ENCODE data around the gene NFIB.

NFIB gene

GRCh38 chr9:14349146-14349446 lies 35.2 kb upstream of the NFIB start:
- Mint-ChIP-seq H3K4me3 (no peak overlapping the region), H3K36me3 (ENCODE audit: insufficient read depth) (no peaks in the 10 kb centered on the region), H3K27me3 (peaks cover 65% of the 10 kb centered on the region), H3K9me3 (no peaks in the 10 kb centered on the region), H3K4me1 (peaks cover 33% of the 10 kb centered on the region), H3K27ac (ENCODE audit: low read depth) (no peak overlapping the region)
- ATAC-seq (replicated peaks; ENCODE audit: extremely low read depth, poor library complexity, severe bottlenecking) (no peak), DNase-seq (ENCODE audit: low spot score in 2 of 2) (no peak)

GRCh38 chr9:14348373-14349145 lies 34.6 kb upstream of the NFIB start:
- H3K4me3 Mint-ChIP-seq, result no peak overlapping the region
- ATAC-seq (replicated peaks; ENCODE audit: extremely low read depth, poor library complexity, severe bottlenecking), result no peak

GRCh38 chr9:14348123-14348372 lies 34.1 kb upstream of the NFIB start:
- Mint-ChIP-seq H3K36me3 (ENCODE audit: insufficient read depth) (no peaks in the 10 kb centered on the region), H3K4me1 (peaks cover 27% of the 10 kb centered on the region), H3K27me3 (peaks cover 55% of the 10 kb centered on the region), H3K9me3 (no peaks in the 10 kb centered on the region), H3K4me3 (no peak overlapping the region), H3K27ac (ENCODE audit: low read depth) (no peak overlapping the region)
- DNase-seq (ENCODE audit: low spot score in 2 of 2) (no peak), ATAC-seq (replicated peaks; ENCODE audit: extremely low read depth, poor library complexity, severe bottlenecking) (no peak)

More at GRCh38 chr9:14348373-14349145, 34.6 kb upstream of the NFIB start:
- no peak overlapping the region for H3K27ac Mint-ChIP-seq (ENCODE audit: low read depth)
- no peaks in the 10 kb centered on the region for H3K9me3 Mint-ChIP-seq
- H3K4me1 Mint-ChIP-seq, result peaks cover 33% of the 10 kb centered on the region
- H3K27me3 Mint-ChIP-seq, result peaks cover 60% of the 10 kb centered on the region
- no peak for DNase-seq (ENCODE audit: low spot score in 2 of 2)
- H3K36me3 Mint-ChIP-seq (ENCODE audit: insufficient read depth), result no peaks in the 10 kb centered on the region

GRCh38 chr9:14347406-14348122 lies 33.6 kb upstream of the NFIB start:
- no peaks in the 10 kb centered on the region for H3K36me3 Mint-ChIP-seq (ENCODE audit: insufficient read depth)
- no peak overlapping the region for H3K27ac Mint-ChIP-seq (ENCODE audit: low read depth)
- no peaks in the 10 kb centered on the region for H3K9me3 Mint-ChIP-seq
- H3K27me3 Mint-ChIP-seq, result peaks cover 50% of the 10 kb centered on the region
- H3K4me3 Mint-ChIP-seq, result no peak overlapping the region
- ATAC-seq (replicated peaks; ENCODE audit: extremely low read depth, poor library complexity, severe bottlenecking) (no peak), DNase-seq (ENCODE audit: low spot score in 2 of 2) (no peak)
- H3K4me1 Mint-ChIP-seq, result peaks cover 23% of the 10 kb centered on the region

- Mint-ChIP-seq H3K4me3 (no peak overlapping the region), H3K9me3 (no peaks in the 10 kb centered on the region), H3K36me3 (ENCODE audit: insufficient read depth) (no peaks in the 10 kb centered on the region), H3K27me3 (peaks cover 46% of the 10 kb centered on the region), H3K4me1 (peaks cover 22% of the 10 kb centered on the region), H3K27ac (ENCODE audit: low read depth) (no peak overlapping the region)
- DNase-seq (ENCODE audit: low spot score in 2 of 2) (no peak), ATAC-seq (replicated peaks; ENCODE audit: extremely low read depth, poor library complexity, severe bottlenecking) (no peak)
These were observed 33.0 kb upstream of the NFIB start for GRCh38 chr9:14346811-14347405.

GRCh38 chr9:14346231-14346791 lies 32.4 kb upstream of the NFIB start:
- ATAC-seq (replicated peaks; ENCODE audit: extremely low read depth, poor library complexity, severe bottlenecking), result no peak
- Mint-ChIP-seq H3K4me3 (no peak overlapping the region), H3K27me3 (peaks cover 40% of the 10 kb centered on the region), H3K9me3 (no peaks in the 10 kb centered on the region), H3K4me1 (peaks cover 22% of the 10 kb centered on the region), H3K36me3 (ENCODE audit: insufficient read depth) (no peaks in the 10 kb centered on the region), H3K27ac (ENCODE audit: low read depth) (no peak overlapping the region)
- no peak for DNase-seq (ENCODE audit: low spot score in 2 of 2)

GRCh38 chr9:14345354-14346230 lies 31.7 kb upstream of the NFIB start:
- no peaks in the 10 kb centered on the region for H3K36me3 Mint-ChIP-seq (ENCODE audit: insufficient read depth)
- no peak for ATAC-seq (replicated peaks; ENCODE audit: extremely low read depth, poor library complexity, severe bottlenecking)
- no peak overlapping the region for H3K27ac Mint-ChIP-seq (ENCODE audit: low read depth)
- H3K27me3 Mint-ChIP-seq, result peaks cover 33% of the 10 kb centered on the region
- no peaks in the 10 kb centered on the region for H3K9me3 Mint-ChIP-seq
- peaks cover 22% of the 10 kb centered on the region for H3K4me1 Mint-ChIP-seq
- DNase-seq (ENCODE audit: low spot score in 2 of 2), result no peak
- no peak overlapping the region for H3K4me3 Mint-ChIP-seq

GRCh38 chr9:14344941-14345353 lies 31.0 kb upstream of the NFIB start:
- ATAC-seq (replicated peaks; ENCODE audit: extremely low read depth, poor library complexity, severe bottlenecking) (no peak), DNase-seq (ENCODE audit: low spot score in 2 of 2) (no peak)
- Mint-ChIP-seq H3K4me3 (no peak overlapping the region), H3K27me3 (peaks cover 28% of the 10 kb centered on the region), H3K27ac (ENCODE audit: low read depth) (no peak overlapping the region), H3K4me1 (peaks cover 21% of the 10 kb centered on the region), H3K9me3 (no peaks in the 10 kb centered on the region), H3K36me3 (ENCODE audit: insufficient read depth) (no peaks in the 10 kb centered on the region)

- Mint-ChIP-seq H3K27ac (ENCODE audit: low read depth) (no peak overlapping the region), H3K36me3 (ENCODE audit: insufficient read depth) (no peaks in the 10 kb centered on the region), H3K4me1 (peaks cover 14% of the 10 kb centered on the region), H3K27me3 (peaks cover 28% of the 10 kb centered on the region), H3K9me3 (no peaks in the 10 kb centered on the region), H3K4me3 (no peak overlapping the region)
- no peak for ATAC-seq (replicated peaks; ENCODE audit: extremely low read depth, poor library complexity, severe bottlenecking)
- DNase-seq (ENCODE audit: low spot score in 2 of 2), result no peak
These were observed 30.1 kb upstream of the NFIB start for GRCh38 chr9:14344053-14344524.

GRCh38 chr9:14343261-14344031 lies 29.5 kb upstream of the NFIB start:
- Mint-ChIP-seq H3K27me3 (peaks cover 28% of the 10 kb centered on the region), H3K27ac (ENCODE audit: low read depth) (no peak overlapping the region), H3K9me3 (no peaks in the 10 kb centered on the region), H3K4me1 (peaks cover 11% of the 10 kb centered on the region), H3K4me3 (no peak overlapping the region), H3K36me3 (ENCODE audit: insufficient read depth) (no peaks in the 10 kb centered on the region)
- no peak for ATAC-seq (replicated peaks; ENCODE audit: extremely low read depth, poor library complexity, severe bottlenecking)
- no peak for DNase-seq (ENCODE audit: low spot score in 2 of 2)

GRCh38 chr9:14342736-14343135 lies 28.8 kb upstream of the NFIB start:
- no peaks in the 10 kb centered on the region for H3K36me3 Mint-ChIP-seq (ENCODE audit: insufficient read depth)
- no peak overlapping the region for H3K27ac Mint-ChIP-seq (ENCODE audit: low read depth)
- ATAC-seq (replicated peaks; ENCODE audit: extremely low read depth, poor library complexity, severe bottlenecking) (no peak), DNase-seq (ENCODE audit: low spot score in 2 of 2) (no peak)
- peaks cover 6% of the 10 kb centered on the region for H3K4me1 Mint-ChIP-seq
- no peaks in the 10 kb centered on the region for H3K9me3 Mint-ChIP-seq
- no peak overlapping the region for H3K4me3 Mint-ChIP-seq
- peaks cover 28% of the 10 kb centered on the region for H3K27me3 Mint-ChIP-seq

Data from central memory CD8-positive, alpha-beta T cell (primary cell).